CD4-positive, alpha-beta T cell treated with Interleukin-15 for 1 hour (primary cell): ENCODE measurements around the gene BMP2K.

Source experiments
- DNase-seq: peaks from one replicate; pipeline ENCODE4 v3.0.0-alpha.2; 2020

The BMP2K gene

GRCh38 chr4:78776079-78776728 lies at the start of gene BMP2K:
TSS of gene BMP2K (plus strand) at chr4:78776350. CDS start at chr4:78776544, 194 bp downstream.
- DNase-seq, result peak; percentile 82

GRCh38 chr4:78726546-78726945 lies 49.6 kb upstream of the BMP2K start:
- no peak for DNase-seq

GRCh38 chr4:78732332-78733104 lies 43.6 kb upstream of the BMP2K start:
- DNase-seq, result no peak

GRCh38 chr4:78734441-78735162 lies 41.5 kb upstream of the BMP2K start:
- DNase-seq, result no peak

GRCh38 chr4:78735697-78736096 lies 40.5 kb upstream of the BMP2K start:
- DNase-seq, result no peak

GRCh38 chr4:78737035-78737434 lies 39.1 kb upstream of the BMP2K start:
- no peak for DNase-seq

GRCh38 chr4:78737973-78738372 lies 38.2 kb upstream of the BMP2K start:
- no peak for DNase-seq

- DNase-seq, result no peak
Measured at GRCh38 chr4:78742300-78742699, 33.9 kb upstream of the BMP2K start.

GRCh38 chr4:78747475-78747922 lies 28.7 kb upstream of the BMP2K start:
- no peak for DNase-seq

- no peak for DNase-seq
Measured at GRCh38 chr4:78748381-78748780, 27.8 kb upstream of the BMP2K start.

- DNase-seq, result no peak
Measured at GRCh38 chr4:78749258-78749971, 26.7 kb upstream of the BMP2K start.

GRCh38 chr4:78749972-78750727 lies 26.0 kb upstream of the BMP2K start:
- DNase-seq, result no peak

- no peak for DNase-seq
Measured at GRCh38 chr4:78753091-78753490, 23.1 kb upstream of the BMP2K start.

GRCh38 chr4:78754872-78755271 lies 21.3 kb upstream of the BMP2K start:
- DNase-seq, result no peak

- no peak for DNase-seq
Measured at GRCh38 chr4:78756137-78756536, 20.0 kb upstream of the BMP2K start.

GRCh38 chr4:78756776-78757175 lies 19.4 kb upstream of the BMP2K start:
- no peak for DNase-seq

GRCh38 chr4:78757574-78757973 lies 18.6 kb upstream of the BMP2K start:
- DNase-seq, result no peak

- DNase-seq, result no peak
Measured at GRCh38 chr4:78758085-78758484, 18.1 kb upstream of the BMP2K start.

GRCh38 chr4:78762529-78762928 lies 13.6 kb upstream of the BMP2K start:
- no peak for DNase-seq

GRCh38 chr4:78763251-78763650 lies 12.9 kb upstream of the BMP2K start:
- DNase-seq, result no peak

- DNase-seq, result no peak
Measured at GRCh38 chr4:78763763-78764387, 12.3 kb upstream of the BMP2K start.

- no peak for DNase-seq
Measured at GRCh38 chr4:78764498-78764961, 11.6 kb upstream of the BMP2K start.
